Measurements from ENCODE around the gene GPC6. TPM values are rescaled to one million over a fixed set of nuclear protein-coding genes. Genes with fewer than 3 reads are reported as not detected.

GPC6 gene
- total and polyA plus RNA-seq, 10 donors, result 0.22 to 9.3 (median 4.5) TPM

- Histone ChIP-seq H3K4me3 (no peak overlapping the region), H3K4me1 (no peaks in the 10 kb centered on the region), H3K27me3 (replicated peaks in 1 of 7) (no peaks in the 10 kb centered on the region), H3K36me3 (no peaks in the 10 kb centered on the region), H3K9me3 (no peaks in the 10 kb centered on the region), H3K27ac (no peak overlapping the region)
- intact Hi-C loops (cut with DNase I; ENCODE audit: low total_unique reads), result no loop called here
- DNase-seq, result no peak
- no peak for TF ChIP-seq POLR2AphosphoS5 (IDR thresholded peaks at IDR 0.05)
- no peak for TF ChIP-seq POLR2A (IDR thresholded peaks at IDR 0.05)
- no peak for TF ChIP-seq CTCF (IDR thresholded peaks at IDR 0.05 in 8 of 11, conservative IDR thresholded peaks at IDR 0.05 in 3 of 11)
- WGBS, 5 donors, result 52 to 64% (median 53%) methylated on average over 5 of the region's 5 CpGs
Measured at GRCh38 chr13:94351292-94351990, 1124.8 kb downstream of the GPC6 start.

DNA sequence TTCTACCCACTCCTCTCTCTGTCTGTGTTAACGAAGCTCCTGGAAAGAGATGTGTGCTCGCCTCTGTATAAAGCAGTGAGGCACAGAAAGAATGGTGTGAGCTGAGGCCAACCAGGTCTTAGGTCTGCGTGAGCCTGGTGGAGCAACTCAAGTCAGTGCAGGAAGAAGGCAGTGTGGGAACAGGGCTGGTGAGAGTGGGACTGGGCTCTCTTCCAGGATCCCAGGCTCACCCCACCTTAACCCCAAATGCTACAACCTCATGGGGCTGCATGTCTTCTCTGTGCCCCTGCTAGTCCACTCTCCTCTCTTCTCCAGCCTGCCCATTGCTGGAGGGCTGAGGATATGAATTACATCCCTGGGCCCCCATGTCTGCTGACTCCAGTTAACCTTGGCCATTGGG lies 1125.5 kb downstream of the GPC6 start:
- no peak for TF ChIP-seq POLR2A (IDR thresholded peaks at IDR 0.05)
- no peak for TF ChIP-seq POLR2AphosphoS5 (IDR thresholded peaks at IDR 0.05)
- no peak for TF ChIP-seq CTCF (IDR thresholded peaks at IDR 0.05 in 8 of 11, conservative IDR thresholded peaks at IDR 0.05 in 3 of 11)
- WGBS, 5 donors, result 75 to 82% (median 78%) methylated on average over 3 of the region's 3 CpGs
- Histone ChIP-seq H3K4me1 (no peaks in the 10 kb centered on the region), H3K9me3 (no peaks in the 10 kb centered on the region), H3K27ac (no peak overlapping the region), H3K4me3 (no peak overlapping the region), H3K36me3 (no peaks in the 10 kb centered on the region), H3K27me3 (replicated peaks in 1 of 7) (no peaks in the 10 kb centered on the region)
- DNase-seq, result no peak
- intact Hi-C loops (cut with DNase I; ENCODE audit: low total_unique reads), result no loop called here

DNA sequence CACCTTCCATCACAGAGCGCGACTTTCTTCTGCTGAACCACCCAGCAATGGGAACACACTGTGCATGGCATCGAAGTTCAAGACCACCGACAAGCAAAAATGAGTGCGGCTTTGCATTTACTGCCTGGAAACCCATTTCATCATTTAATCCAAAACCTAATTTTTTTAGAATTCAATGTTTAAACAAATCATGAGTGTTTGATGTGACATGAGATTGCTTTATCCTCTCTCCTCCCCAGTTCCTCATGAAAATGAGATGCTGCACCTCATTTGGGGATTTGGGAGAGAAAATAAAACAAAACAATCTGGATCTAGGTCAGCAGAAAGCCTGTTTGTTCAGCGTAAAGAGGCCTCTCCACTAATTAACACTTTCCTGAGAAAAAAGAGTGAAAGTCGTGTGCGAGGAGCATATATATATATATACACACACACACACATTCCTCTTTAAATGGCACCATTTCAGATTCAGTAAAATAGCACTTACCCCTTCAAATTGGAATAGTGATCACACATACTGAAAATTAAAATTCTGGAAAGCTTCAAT lies 1126.6 kb downstream of the GPC6 start:
- intact Hi-C loops (cut with DNase I; ENCODE audit: low total_unique reads), result no loop called here
- 90 to 97% (median 94%) methylated on average over 8 of the region's 8 CpGs for WGBS, 5 donors
- H3K9me3 ChIP-seq, result no peaks in the 10 kb centered on the region

More for the DNA sequence above, 1126.6 kb downstream of the GPC6 start:
- Histone ChIP-seq H3K4me3 (no peak overlapping the region), H3K4me1 (no peaks in the 10 kb centered on the region), H3K36me3 (no peaks in the 10 kb centered on the region), H3K27me3 (replicated peaks in 1 of 7) (no peaks in the 10 kb centered on the region), H3K27ac (no peak overlapping the region)
- no peak for TF ChIP-seq CTCF (IDR thresholded peaks at IDR 0.05 in 8 of 11, conservative IDR thresholded peaks at IDR 0.05 in 3 of 11)
- TF ChIP-seq POLR2A (IDR thresholded peaks at IDR 0.05), result no peak
- TF ChIP-seq POLR2AphosphoS5 (IDR thresholded peaks at IDR 0.05), result no peak
- DNase-seq, result no peak
